Nephron (organoid): Measurements from ENCODE around the gene GATA6.

Experiments
- H3K27ac Mint-ChIP-seq, 3 experiments: 2 replicates each; pipeline ENCODE4 v1.8.0; 2020; ENCODE audit warnings: mixed read lengths in 3 of 3, mild to moderate bottlenecking in 2 of 3, moderate library complexity in 1 of 3
- H3K27me3 Mint-ChIP-seq: 2 replicates; pipeline ENCODE4 v1.8.0; 2021; ENCODE audit warnings: low read depth, mild to moderate bottlenecking, moderate library complexity, mixed read lengths
- H3K36me3 Mint-ChIP-seq: 2 replicates; pipeline ENCODE4 v1.8.0; 2020; ENCODE audit warnings: low read depth, mixed read lengths
- H3K4me1 Mint-ChIP-seq: 2 replicates; pipeline ENCODE4 v1.8.0; 2020; ENCODE audit warnings: mixed read lengths
- H3K4me3 Mint-ChIP-seq, 3 experiments: 2 replicates each; pipeline ENCODE4 v1.8.0; 2020; ENCODE audit warnings: mild to moderate bottlenecking in 3 of 3, mixed read lengths in 3 of 3, moderate library complexity in 2 of 3
- H3K9me3 Mint-ChIP-seq: 2 replicates; pipeline ENCODE4 v1.8.0; 2020; ENCODE audit warnings: mixed read lengths
- TF ChIP-seq, protein P1 (sequence below), 3 experiments: fragments of 200-600 bp; sonication (generic); IDR thresholded peaks; one replicate each; pipeline ENCODE4 v1.5.0; 2021; ENCODE audit warnings: antibody characterized with exemption in 3 of 3; ENCODE audit not compliant: unreplicated experiment in 3 of 3

GATA6 gene

DNA sequence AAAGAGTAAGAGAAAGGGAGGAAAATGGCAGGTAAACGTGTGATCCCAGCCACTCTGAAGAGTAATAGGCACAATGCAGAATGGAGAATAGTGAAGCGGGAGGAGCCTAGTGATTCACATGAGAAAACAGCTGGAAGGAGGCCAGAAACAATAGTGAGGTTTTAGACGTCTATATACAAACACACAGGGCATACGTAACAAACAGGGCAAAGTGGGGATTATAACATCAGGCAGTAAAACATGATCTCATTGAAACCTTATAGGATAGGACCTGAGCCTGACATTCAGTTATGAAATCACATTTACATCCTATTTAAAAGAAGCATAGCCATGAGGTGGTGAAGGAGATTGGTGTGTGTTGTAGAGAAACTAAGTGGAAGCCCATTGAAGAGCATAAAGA lies 33.0 kb upstream of the GATA6 start:
- no peaks in the 10 kb centered on the region for H3K9me3 Mint-ChIP-seq
- no peaks in the 10 kb centered on the region for H3K36me3 Mint-ChIP-seq
- no peaks in the 10 kb centered on the region for H3K27me3 Mint-ChIP-seq
- no peak overlapping the region for H3K4me3 Mint-ChIP-seq
- H3K4me1 Mint-ChIP-seq = no peaks in the 10 kb centered on the region
- no peak overlapping the region for H3K27ac Mint-ChIP-seq
- TF ChIP-seq, protein P1, sequence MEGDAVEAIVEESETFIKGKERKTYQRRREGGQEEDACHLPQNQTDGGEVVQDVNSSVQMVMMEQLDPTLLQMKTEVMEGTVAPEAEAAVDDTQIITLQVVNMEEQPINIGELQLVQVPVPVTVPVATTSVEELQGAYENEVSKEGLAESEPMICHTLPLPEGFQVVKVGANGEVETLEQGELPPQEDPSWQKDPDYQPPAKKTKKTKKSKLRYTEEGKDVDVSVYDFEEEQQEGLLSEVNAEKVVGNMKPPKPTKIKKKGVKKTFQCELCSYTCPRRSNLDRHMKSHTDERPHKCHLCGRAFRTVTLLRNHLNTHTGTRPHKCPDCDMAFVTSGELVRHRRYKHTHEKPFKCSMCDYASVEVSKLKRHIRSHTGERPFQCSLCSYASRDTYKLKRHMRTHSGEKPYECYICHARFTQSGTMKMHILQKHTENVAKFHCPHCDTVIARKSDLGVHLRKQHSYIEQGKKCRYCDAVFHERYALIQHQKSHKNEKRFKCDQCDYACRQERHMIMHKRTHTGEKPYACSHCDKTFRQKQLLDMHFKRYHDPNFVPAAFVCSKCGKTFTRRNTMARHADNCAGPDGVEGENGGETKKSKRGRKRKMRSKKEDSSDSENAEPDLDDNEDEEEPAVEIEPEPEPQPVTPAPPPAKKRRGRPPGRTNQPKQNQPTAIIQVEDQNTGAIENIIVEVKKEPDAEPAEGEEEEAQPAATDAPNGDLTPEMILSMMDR (IDR thresholded peaks at IDR 0.05; ENCODE audit: unreplicated experiment in 3 of 3) = no peak

DNA sequence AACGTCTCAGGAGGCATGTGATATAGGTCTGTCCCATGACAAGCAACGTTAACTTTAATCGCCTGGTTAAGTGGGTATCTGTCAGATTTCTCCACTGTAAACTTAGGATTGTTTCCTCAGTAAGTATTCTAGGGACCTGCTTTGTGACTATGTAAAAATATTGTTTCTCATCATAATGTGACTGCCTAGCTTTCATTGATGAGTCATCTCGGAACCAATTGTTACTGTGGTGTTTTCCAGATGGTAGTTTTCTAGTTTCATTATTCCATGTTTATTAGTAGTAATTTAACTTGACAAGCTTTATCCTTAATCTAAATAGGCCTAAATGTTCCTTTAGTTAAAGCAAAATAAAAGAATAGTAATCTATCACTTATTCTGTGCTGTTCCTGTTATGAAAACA lies 28.2 kb upstream of the GATA6 start:
- TF ChIP-seq, protein P1 (IDR thresholded peaks at IDR 0.05; ENCODE audit: unreplicated experiment in 3 of 3) = no peak

DNA sequence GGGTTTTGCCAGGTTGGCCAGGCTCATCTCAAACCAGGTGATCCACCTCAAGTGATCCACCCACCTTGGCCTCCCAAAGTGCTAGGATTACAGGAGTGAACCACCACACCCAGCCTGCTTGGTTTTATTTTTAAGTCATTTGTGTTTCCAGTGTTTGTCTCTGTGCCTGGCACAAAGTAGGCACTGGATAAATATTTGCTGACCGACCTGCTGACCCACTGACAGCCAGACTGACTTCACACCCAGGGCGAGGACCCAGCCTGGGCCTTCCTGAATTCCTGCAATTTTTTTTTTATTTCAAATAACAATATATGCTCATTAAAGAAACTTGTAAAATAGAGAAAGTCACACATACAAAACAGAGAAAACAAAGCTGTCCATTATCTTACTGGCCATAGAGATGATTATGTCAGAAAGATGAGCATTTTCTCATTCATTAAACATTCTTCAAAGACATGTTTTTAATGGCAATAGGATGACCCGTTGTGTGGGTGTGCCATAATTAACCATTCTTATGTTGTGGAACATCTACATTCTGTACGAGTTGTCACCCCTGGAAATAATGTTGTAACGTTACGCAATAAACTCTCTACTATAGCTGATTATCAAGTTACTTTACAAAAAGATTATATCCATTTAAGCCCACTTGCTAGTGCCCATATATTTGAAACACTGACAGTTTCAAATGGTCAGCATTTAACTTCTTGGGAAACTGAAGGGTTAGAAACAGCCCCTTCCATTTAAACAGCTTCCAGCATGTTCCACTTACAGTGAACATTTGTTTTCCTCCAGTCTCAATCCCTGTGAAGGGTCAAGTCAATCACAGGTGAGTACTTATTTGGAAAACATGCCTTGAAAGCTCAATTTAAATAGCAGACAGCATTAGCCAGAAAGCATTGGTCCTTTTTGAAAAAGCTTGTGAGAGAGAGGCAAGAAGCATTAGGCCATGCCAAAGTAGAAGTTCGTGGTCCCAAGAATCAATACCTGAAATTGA lies 25.7 kb upstream of the GATA6 start:
- H3K9me3 Mint-ChIP-seq = no peaks in the 10 kb centered on the region
- TF ChIP-seq, protein P1 (IDR thresholded peaks at IDR 0.05; ENCODE audit: unreplicated experiment in 3 of 3) = no peak
- H3K36me3 Mint-ChIP-seq = no peaks in the 10 kb centered on the region
- H3K4me3 Mint-ChIP-seq = no peak overlapping the region
- peaks cover 16% of the 10 kb centered on the region for H3K27me3 Mint-ChIP-seq
- no peaks in the 10 kb centered on the region for H3K4me1 Mint-ChIP-seq
- no peak overlapping the region for H3K27ac Mint-ChIP-seq

More for the DNA sequence above, 28.2 kb upstream of the GATA6 start:
- Mint-ChIP-seq H3K4me3 (no peak overlapping the region), H3K9me3 (no peaks in the 10 kb centered on the region), H3K27me3 (no peaks in the 10 kb centered on the region), H3K4me1 (no peaks in the 10 kb centered on the region), H3K27ac (no peak overlapping the region), H3K36me3 (no peaks in the 10 kb centered on the region)

DNA sequence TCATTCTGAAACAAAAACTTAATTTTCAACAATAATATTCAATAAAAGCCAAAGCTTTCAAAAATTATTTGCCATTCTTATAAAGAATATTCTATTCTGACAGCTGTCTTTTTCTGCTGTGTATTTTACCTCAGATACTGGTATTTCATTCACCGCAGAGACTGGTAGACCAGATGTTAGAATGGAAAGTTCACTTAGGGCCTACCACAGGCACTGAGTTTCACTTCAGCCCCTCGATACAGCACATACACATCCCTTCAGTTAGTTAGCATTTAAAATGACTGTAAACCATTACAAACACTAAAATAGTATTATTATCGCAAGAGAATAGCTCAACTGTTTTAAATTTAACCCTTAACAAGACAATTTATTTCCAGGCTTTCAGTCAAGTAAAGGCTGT lies 24.2 kb upstream of the GATA6 start:
- no peak overlapping the region for H3K4me3 Mint-ChIP-seq
- H3K9me3 Mint-ChIP-seq = no peaks in the 10 kb centered on the region
- TF ChIP-seq, protein P1 (IDR thresholded peaks at IDR 0.05; ENCODE audit: unreplicated experiment in 3 of 3) = no peak

DNA sequence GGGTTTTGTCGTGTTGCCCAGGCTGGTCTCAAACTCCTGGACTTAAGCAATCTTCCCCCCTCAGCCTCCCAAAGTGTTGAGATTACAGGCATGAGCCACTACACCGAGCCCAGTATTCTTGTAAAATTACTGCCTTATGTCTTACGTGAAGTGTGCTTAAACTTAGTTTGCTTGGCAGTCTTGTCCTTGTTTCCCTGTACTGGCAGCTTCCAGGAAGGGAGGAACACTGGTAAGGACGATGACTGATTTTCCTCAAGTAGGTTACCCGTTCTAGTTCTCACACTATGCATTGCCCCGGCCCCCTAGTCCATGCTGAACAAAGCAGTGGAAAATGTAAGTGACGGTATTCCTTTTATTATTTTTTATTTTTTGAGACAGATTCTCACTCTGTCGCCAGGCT lies 19.7 kb upstream of the GATA6 start:
- Mint-ChIP-seq H3K27me3 (peaks cover 35% of the 10 kb centered on the region), H3K4me3 (no peak overlapping the region), H3K27ac (no peak overlapping the region), H3K9me3 (no peaks in the 10 kb centered on the region), H3K36me3 (no peaks in the 10 kb centered on the region), H3K4me1 (no peaks in the 10 kb centered on the region)
- TF ChIP-seq, protein P1 (IDR thresholded peaks at IDR 0.05; ENCODE audit: unreplicated experiment in 3 of 3) = no peak

More for the DNA sequence above, 24.2 kb upstream of the GATA6 start:
- Mint-ChIP-seq H3K4me1 (no peaks in the 10 kb centered on the region), H3K36me3 (no peaks in the 10 kb centered on the region), H3K27me3 (peaks cover 26% of the 10 kb centered on the region), H3K27ac (no peak overlapping the region)

DNA sequence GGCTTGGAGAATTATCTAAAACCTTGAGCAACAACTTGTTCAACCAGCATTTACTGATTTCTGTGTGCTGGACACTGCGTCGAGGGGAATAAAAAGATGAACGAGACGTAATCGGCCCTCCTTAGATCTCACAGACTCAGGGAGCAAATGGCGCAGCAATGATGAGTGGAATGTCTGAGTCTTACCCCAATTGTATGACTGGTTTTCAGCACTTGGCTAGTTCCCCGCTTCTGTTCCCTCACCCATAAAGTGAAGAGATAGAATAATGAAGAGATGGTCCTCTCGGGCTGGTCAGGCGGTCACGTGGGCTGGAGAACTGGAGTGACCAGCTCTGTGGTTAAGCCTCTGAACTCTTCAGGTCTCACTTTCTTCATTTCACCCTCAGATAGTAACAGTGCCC lies 17.3 kb upstream of the GATA6 start:
- no peak overlapping the region for H3K4me3 Mint-ChIP-seq
- H3K4me1 Mint-ChIP-seq = no peaks in the 10 kb centered on the region
- no peak overlapping the region for H3K27ac Mint-ChIP-seq
- peaks cover 41% of the 10 kb centered on the region for H3K27me3 Mint-ChIP-seq
- H3K9me3 Mint-ChIP-seq = no peaks in the 10 kb centered on the region
- H3K36me3 Mint-ChIP-seq = no peaks in the 10 kb centered on the region
- TF ChIP-seq, protein P1 (IDR thresholded peaks at IDR 0.05; ENCODE audit: unreplicated experiment in 3 of 3) = no peak
